NB4 (cell line): ENCODE measurements around the gene NDP.

Experiments used
- CTCF ChIP-seq: IDR thresholded peaks from one replicate; pipeline ENCODE4 v1.5.1; 2012; ENCODE audit warnings: low read depth, low read length
- POLR2A ChIP-seq: IDR thresholded peaks from 2 replicates; pipeline ENCODE4 v1.6.1; 2011; ENCODE audit warnings: mild to moderate bottlenecking; ENCODE audit not compliant: insufficient read length; ENCODE audit errors: extremely low read depth
- TF ChIP-seq, protein P1 (sequence below): IDR thresholded peaks from 2 replicates; pipeline ENCODE4 v1.6.1; 2011; ENCODE audit warnings: low read depth, low read length

GRCh38 chrX:43970528-43970927 lies 2.7 kb downstream of the NDP start:
- TF ChIP-seq POLR2A, result no peak
- TF ChIP-seq CTCF, result no peak
- TF ChIP-seq, protein P1, sequence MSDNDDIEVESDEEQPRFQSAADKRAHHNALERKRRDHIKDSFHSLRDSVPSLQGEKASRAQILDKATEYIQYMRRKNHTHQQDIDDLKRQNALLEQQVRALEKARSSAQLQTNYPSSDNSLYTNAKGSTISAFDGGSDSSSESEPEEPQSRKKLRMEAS, result no peak
